Measurements from ENCODE around the gene LTB4R2.

The LTB4R2 gene

DNA sequence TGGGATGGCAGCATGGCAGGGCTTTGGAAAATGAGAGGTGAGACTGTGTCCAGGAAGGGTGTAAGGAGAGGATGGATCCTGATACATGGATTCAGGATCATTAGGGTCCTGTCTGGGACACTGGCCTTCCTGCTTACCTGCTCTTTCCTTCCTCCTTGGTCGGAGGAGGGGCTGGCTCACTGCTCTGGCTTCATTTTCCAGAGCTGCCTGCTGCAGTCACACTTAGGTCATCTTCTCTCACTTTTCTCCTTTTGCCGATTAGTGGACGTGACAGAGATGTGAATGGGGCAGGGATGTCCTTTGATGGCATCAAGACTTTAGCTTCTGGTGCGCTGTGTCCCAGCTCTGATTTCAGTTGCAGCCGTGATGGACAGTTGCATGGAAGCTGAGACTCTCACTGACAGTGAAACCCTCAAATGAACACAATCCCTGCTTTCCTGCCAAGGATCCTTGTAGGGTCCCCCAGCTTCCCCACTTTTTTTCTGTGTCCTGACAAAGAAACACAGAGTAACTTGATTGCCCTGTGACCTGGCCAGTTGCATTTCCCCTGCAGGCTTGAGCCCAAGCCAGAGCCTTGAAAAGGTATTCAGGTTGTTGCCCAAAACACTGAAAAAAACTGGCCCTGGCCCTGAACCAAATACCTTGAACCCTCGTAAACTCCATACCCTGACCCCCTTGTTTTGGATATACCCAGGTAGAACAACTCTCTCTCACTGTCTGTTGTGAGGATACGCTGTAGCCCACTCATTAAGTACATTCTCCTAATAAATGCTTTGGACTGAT is 1.4 kb upstream of the LTB4R2 start:
- TF ChIP-seq, protein P1, sequence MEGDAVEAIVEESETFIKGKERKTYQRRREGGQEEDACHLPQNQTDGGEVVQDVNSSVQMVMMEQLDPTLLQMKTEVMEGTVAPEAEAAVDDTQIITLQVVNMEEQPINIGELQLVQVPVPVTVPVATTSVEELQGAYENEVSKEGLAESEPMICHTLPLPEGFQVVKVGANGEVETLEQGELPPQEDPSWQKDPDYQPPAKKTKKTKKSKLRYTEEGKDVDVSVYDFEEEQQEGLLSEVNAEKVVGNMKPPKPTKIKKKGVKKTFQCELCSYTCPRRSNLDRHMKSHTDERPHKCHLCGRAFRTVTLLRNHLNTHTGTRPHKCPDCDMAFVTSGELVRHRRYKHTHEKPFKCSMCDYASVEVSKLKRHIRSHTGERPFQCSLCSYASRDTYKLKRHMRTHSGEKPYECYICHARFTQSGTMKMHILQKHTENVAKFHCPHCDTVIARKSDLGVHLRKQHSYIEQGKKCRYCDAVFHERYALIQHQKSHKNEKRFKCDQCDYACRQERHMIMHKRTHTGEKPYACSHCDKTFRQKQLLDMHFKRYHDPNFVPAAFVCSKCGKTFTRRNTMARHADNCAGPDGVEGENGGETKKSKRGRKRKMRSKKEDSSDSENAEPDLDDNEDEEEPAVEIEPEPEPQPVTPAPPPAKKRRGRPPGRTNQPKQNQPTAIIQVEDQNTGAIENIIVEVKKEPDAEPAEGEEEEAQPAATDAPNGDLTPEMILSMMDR (conservative IDR thresholded peaks at IDR 0.05; ENCODE audit: control insufficient read depth, insufficient read depth, low read depth, low read length), result no peak
- no peak overlapping the region for H3K4me3 ChIP-seq (ENCODE audit: control insufficient read depth, low read depth, low read length)
- DNase-seq (ENCODE audit: low read depth), result no peak

DNA sequence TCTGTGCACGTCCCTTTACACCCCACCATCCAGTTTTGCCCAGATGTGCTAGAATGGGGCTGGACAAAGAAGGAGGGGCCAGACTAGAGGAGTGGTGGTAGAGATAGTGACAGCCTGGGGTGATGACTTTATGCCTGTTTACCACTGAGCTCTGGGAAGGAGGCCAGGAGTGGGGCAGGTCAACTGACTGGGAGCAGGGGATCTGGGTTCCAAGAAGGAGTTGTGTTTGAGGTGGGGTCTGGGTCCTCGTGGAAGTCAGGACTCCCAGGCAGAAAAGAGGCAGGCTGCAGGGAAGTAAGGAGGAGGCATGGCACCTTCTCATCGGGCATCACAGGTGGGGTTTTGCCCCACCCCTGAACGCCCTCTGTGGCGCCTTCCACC is 315 bp downstream of the LTB4R2 start:
- H3K4me3 ChIP-seq (ENCODE audit: control insufficient read depth, low read depth, low read length), result no peak overlapping the region
- no peak for DNase-seq (ENCODE audit: low read depth)
- TF ChIP-seq, protein P1 (conservative IDR thresholded peaks at IDR 0.05; ENCODE audit: control insufficient read depth, insufficient read depth, low read depth, low read length), result no peak

DNA sequence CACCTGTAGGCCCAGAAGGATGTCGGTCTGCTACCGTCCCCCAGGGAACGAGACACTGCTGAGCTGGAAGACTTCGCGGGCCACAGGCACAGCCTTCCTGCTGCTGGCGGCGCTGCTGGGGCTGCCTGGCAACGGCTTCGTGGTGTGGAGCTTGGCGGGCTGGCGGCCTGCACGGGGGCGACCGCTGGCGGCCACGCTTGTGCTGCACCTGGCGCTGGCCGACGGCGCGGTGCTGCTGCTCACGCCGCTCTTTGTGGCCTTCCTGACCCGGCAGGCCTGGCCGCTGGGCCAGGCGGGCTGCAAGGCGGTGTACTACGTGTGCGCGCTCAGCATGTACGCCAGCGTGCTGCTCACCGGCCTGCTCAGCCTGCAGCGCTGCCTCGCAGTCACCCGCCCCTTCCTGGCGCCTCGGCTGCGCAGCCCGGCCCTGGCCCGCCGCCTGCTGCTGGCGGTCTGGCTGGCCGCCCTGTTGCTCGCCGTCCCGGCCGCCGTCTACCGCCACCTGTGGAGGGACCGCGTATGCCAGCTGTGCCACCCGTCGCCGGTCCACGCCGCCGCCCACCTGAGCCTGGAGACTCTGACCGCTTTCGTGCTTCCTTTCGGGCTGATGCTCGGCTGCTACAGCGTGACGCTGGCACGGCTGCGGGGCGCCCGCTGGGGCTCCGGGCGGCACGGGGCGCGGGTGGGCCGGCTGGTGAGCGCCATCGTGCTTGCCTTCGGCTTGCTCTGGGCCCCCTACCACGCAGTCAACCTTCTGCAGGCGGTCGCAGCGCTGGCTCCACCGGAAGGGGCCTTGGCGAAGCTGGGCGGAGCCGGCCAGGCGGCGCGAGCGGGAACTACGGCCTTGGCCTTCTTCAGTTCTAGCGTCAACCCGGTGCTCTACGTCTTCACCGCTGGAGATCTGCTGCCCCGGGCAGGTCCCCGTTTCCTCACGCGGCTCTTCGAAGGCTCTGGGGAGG is 985 bp downstream of the LTB4R2 start, which contains the start of gene LTB4R:
TSS of gene LTB4R (plus strand) at position 857 of the 959 bp plus-strand sequence. CDS start 4,150 bp downstream, outside the sequence.
- peak; percentile 69 for DNase-seq (ENCODE audit: low read depth)
- H3K4me3 ChIP-seq (ENCODE audit: control insufficient read depth, low read depth, low read length), result peak within 1 kb of the TSS; percentile 15
- TF ChIP-seq, protein P1 (conservative IDR thresholded peaks at IDR 0.05; ENCODE audit: control insufficient read depth, insufficient read depth, low read depth, low read length), result no peak

DNA sequence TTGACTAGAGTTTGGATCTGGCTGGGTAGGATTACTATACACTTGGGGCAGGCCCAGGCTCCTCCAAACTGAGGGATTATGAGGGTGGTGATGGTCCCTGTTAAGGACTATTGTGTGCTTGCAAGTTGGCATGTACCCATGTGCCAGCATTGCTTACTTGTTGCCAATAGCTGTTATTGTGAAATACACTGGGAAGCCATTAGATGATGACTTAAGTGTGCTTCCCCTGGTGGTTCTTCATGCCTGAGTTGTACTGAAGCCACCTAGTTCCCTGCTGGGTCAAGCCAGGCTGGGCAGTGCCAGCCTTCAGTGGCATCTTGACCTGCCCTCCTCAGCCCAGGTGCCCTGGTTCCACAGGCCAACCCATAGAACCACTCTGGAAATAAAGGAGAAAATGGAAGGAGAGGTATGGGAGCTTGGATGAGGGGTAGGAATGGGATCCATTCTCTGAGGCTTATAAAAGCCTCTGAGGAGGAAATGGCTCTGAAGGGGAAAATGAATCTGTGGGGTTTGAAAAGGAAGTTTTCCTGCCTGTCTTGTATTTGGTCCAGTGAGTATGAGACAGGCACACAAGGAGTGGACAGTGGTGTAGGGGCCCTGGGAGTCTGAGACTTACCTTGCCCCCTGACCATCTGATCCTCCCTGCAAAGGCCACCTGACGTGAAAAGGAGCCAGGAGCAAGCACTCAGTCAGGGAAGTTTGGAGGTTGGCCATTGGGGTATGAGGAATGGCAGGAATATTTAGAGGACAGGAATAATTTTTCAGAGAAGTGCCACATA is 2.1 kb downstream of the LTB4R2 start:
- TF ChIP-seq, protein P1 (conservative IDR thresholded peaks at IDR 0.05; ENCODE audit: control insufficient read depth, insufficient read depth, low read depth, low read length), result no peak
- peak; percentile 36 for DNase-seq (ENCODE audit: low read depth)
- H3K4me3 ChIP-seq (ENCODE audit: control insufficient read depth, low read depth, low read length), result no peak overlapping the region

DNA sequence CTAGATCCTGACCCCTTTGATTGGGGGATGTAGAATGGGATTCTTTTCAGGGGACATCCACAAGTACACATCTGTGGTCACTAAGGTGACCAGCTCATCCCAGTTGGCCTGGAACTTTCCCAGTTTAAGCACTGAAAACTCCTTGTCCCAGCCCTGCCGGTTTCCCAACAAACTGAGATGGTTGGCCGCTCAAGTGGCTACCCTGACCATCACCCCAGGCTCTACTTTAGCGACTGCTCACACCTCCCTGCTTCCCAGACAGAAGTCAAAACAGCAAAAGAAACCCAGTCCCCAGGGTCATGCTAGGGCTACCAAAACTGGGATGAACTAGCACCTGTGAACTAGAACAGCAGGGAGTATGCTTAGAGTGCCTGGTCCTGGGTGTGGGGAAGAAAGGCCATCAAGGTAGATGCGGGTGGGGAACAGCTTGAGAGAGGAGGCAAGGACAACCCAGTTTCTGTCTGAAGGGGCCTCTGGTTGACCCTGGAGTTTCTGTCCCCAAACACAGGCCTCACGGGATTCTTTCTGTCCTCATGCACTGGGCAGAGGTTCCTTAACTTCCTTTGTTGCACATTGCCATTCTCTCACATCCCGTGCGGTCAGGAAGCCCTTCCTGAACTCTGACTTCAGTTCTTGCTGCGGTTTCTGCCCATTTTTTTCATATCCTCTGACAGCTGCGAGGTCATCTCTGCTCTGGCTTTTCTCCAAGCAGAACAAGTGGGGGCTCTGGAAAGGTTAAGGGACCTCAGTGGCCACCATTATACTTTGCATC is 3.0 kb downstream of the LTB4R2 start:
- no peak overlapping the region for H3K4me3 ChIP-seq (ENCODE audit: control insufficient read depth, low read depth, low read length)
- no peak for DNase-seq (ENCODE audit: low read depth)
- TF ChIP-seq, protein P1 (conservative IDR thresholded peaks at IDR 0.05; ENCODE audit: control insufficient read depth, insufficient read depth, low read depth, low read length), result no peak

All from fibroblast of mammary gland (primary cell).